SK-N-SH treated with all-trans-retinoic acid at 6 μM for 48 hours (cell line): Measurements from ENCODE around the gene NFS1.

Source experiments
- ARNTL ChIP-seq: fragments of 450-650 bp; formaldehyde crosslinking; IDR thresholded peaks from 2 replicates; pipeline ENCODE4 v1.5.0; 2020; ENCODE audit warnings: low read depth, mild to moderate bottlenecking, moderate library complexity, borderline replicate concordance
- CSRNP3 ChIP-seq: fragments of 250-450 bp; sonication (Bioruptor Pico); IDR thresholded peaks from 2 replicates; pipeline ENCODE4 v1.5.1; 2021; ENCODE audit warnings: mild to moderate bottlenecking, moderate library complexity
- OSR1 ChIP-seq: fragments of 250-450 bp; sonication (Bioruptor Pico); IDR thresholded peaks from 2 replicates; pipeline ENCODE4 v1.8.0; 2022; ENCODE audit warnings: moderate library complexity, mild to moderate bottlenecking, inconsistent platforms
- PATZ1 ChIP-seq: fragments of 250-450 bp; sonication (Bioruptor Pico); IDR thresholded peaks from 2 replicates; pipeline ENCODE4 v1.8.0; 2020; ENCODE audit warnings: mild to moderate bottlenecking, moderate library complexity, borderline replicate concordance
- RARB ChIP-seq: fragments of 250-450 bp; sonication (Bioruptor Pico); IDR thresholded peaks from 2 replicates; pipeline ENCODE4 v1.8.0; 2021; ENCODE audit warnings: mild to moderate bottlenecking, moderate library complexity
- SNAI2 ChIP-seq: fragments of 250-450 bp; sonication (Bioruptor Pico); IDR thresholded peaks from 2 replicates; pipeline ENCODE4 v1.5.0; 2020; ENCODE audit warnings: mild to moderate bottlenecking, moderate library complexity
- ZFP3 ChIP-seq: fragments of 250-450 bp; sonication (Bioruptor Pico); IDR thresholded peaks from 2 replicates; pipeline ENCODE4 v1.5.0; 2020; ENCODE audit warnings: mild to moderate bottlenecking, moderate library complexity
- ZNF70 ChIP-seq: fragments of 450-650 bp; formaldehyde crosslinking; IDR thresholded peaks from 2 replicates; pipeline ENCODE4 v1.5.0; 2020; ENCODE audit warnings: mild to moderate bottlenecking, moderate library complexity
- ZNF8 ChIP-seq: fragments of 450-650 bp; formaldehyde crosslinking; IDR thresholded peaks from 2 replicates; pipeline ENCODE4 v1.5.0; 2020; ENCODE audit warnings: mild to moderate bottlenecking, moderate library complexity

GRCh38 chr20:35695978-35696377, 3.2 kb downstream of the NFS1 start:
- TF ChIP-seq ZFP3 (CRISPR knock-in tag), result no peak
- TF ChIP-seq OSR1 (CRISPR knock-in tag), result no peak
- no peak for TF ChIP-seq PATZ1
- no peak for TF ChIP-seq ARNTL (CRISPR knock-in tag)
- no peak for TF ChIP-seq RARB
- TF ChIP-seq CSRNP3 (CRISPR knock-in tag), result no peak
- no peak for TF ChIP-seq ZNF8 (CRISPR knock-in tag)
- no peak for TF ChIP-seq ZNF70
- no peak for TF ChIP-seq SNAI2 (CRISPR knock-in tag)
